A549 treated with dexamethasone at 1 μM for 4 hours (cell line): ENCODE results near the gene IL2RG. TPM values are rescaled to one million over a fixed set of nuclear protein-coding genes. Genes with fewer than 3 reads are reported as not detected.

ENCODE experiments used
- total RNA-seq: library from RNA; stranded (reverse); fragments of 200-300 nt; extraction: Qiagen RNA extraction; gene quantifications from 5 replicates; pipeline ENCODE4 v1.2.3, GENCODE V29; 2022

IL2RG gene
- 0.06 to 0.25 TPM (median 0.16 TPM) in 5 replicates for total RNA-seq

GRCh38 chrX:71111141-71111843, at the start of gene IL2RG:
TSS of gene IL2RG (minus strand) at chrX:71111577. CDS start at chrX:71111539, 38 bp downstream.

GRCh38 chrX:71144651-71145050, 33.3 kb upstream of the IL2RG start, which contains the start of gene NLGN3:
TSS of gene NLGN3 (plus strand) at chrX:71144841. CDS start at chrX:71147750, 2,909 bp downstream.

DNA sequence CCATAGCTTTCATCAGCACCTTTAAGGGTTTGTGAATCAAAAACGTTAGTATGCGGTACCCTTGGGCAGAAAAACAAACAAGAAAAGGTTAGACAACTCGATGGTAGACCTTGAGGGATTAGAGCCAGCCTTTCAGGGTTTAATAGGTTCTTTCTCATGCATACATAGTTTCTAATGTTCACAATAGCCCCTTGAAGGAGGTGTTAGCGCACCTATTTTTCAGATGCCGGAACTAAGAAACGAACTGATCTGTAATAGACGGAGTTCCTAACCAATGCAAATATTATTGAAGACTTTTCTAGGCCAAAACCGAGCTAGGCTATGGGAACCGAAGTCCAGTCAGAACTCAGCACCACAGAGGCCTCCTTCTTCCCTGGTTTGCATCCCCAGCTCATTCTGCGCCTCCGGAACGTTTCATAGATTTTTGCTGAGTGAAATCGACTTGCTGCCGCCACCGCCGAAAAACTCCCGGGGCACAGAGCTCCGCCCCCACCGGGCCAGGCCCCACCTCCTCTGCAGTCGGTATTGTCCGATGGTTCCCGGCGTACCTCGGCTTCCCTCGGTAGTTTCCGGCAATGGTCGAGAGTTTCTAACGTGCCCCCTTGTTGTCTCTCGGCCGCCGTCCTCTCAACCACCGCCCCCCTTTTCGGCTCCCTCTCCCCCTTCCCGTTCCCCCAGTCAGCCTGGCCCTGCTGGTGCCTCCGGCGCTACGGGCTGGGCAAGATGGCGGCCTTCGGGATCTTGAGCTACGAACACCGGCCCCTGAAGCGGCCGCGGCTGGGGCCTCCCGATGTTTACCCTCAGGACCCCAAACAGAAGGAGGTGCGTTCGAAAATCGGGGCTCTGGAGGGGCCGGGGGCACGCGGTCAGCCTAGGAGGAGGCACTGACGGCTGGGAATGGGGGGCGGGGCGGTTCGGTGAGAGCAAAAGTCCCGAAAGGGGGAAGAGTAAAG, 6.9 kb upstream of the IL2RG start, which contains the start of gene MED12:
TSS of gene MED12 (plus strand) at position 565 of the 953 bp plus-strand sequence. CDS start at position 724, 159 bp downstream.

DNA sequence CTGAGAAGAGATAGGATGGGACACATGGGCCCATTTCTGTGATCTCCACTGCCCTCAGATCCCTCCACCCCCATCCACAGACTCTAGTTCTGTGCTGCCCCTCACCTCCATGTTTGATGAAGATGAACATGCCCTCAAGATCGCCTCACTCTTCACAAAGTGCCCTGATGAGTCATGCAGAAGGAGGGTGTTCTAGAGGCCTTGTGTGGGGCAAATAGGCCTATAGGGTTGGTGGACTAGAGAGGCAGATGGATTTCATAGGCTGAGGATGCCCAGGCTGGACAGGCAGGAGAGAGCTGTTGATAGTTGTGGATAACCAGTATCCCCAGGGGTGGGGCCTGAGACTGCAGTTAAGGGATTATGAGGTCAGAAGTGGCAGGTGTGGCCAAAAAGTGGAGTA, 5.0 kb downstream of the IL2RG start, which contains the start of gene CXorf65:
TSS of gene CXorf65 (minus strand) at position 314 of the 400 bp plus-strand sequence. CDS start at position 130, 184 bp downstream.

GRCh38 chrX:71095555-71095980, 15.8 kb downstream of the IL2RG start, which contains the start of gene FOXO4:
TSS of gene FOXO4 (plus strand) at chrX:71095851. CDS start at chrX:71096529, 678 bp downstream.

DNA sequence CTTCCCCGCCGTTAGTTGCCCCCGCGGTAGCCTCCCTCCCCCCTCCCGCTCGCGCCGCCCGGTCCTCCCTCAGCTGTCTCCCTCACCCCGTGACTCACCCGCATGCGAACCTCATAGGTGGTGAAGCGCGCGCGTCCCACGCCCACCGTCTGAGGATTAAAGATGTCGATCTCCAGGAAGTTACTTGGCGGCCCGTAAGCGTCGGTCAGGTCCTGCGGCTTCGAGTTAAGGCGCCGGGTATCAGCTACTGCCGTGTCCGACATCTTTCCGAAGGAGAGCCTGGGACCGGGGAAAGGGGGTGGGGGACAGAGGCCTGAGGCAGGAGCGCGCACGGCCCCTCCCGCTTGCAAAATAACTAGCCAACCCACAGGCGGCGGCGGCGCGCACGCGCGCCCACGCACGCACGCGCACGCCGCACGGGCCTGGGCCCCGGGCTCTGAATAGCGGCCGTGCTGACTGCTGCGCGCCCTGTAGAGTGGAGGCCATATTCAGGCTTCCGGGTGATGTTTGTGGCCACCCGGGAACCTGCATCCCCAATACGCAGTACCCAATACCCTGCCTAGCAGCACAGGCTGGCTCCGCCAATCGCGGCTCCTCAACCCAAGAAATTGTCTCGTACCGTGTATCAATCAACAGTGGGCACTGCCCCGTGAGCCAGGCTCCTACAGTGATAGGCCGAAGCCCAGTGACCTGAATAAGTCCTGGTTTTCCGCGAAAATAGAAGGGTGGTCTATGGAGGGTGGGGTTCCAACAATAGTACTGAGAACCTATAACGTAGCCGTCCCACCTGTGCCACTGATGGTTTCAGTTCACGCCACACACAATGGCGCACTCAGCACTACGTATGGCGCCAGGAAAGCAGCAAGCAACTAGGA, 43.1 kb downstream of the IL2RG start, which contains the start of gene SNX12:
TSS of gene SNX12 (minus strand) at position 291 of the 875 bp plus-strand sequence. CDS start at position 263, 28 bp downstream.

Other genes with a start within 250 kb of the IL2RG start
- not detected in 5 replicates for gene TEX11, start 202.9 kb downstream of the IL2RG start, total RNA-seq
- gene SLC7A3, start 180.5 kb downstream of the IL2RG start, total RNA-seq = 0.04 to 0.09 TPM in 2 of 5 replicates, not detected in the others
- gene SNX12, start 43.2 kb downstream of the IL2RG start, total RNA-seq = 72.3 to 83.0 TPM (median 76.9 TPM) in 5 replicates
- 1.1 to 1.7 TPM (median 1.4 TPM) in 5 replicates for gene FOXO4, start 15.7 kb downstream of the IL2RG start, total RNA-seq
- not detected in 5 replicates for gene CXorf65, start 4.8 kb downstream of the IL2RG start, total RNA-seq
- gene MED12, start 7.0 kb upstream of the IL2RG start, total RNA-seq = 7.5 to 13.5 TPM (median 12.5 TPM) in 5 replicates
- 0.70 to 1.5 TPM (median 1.0 TPM) in 5 replicates for gene NLGN3, start 33.3 kb upstream of the IL2RG start, total RNA-seq
- gene GJB1, start 111.6 kb upstream of the IL2RG start, total RNA-seq = 0.05 to 0.08 TPM (median 0.06 TPM) in 3 of 5 replicates, not detected in the others
- gene ZMYM3, start 142.6 kb upstream of the IL2RG start, total RNA-seq = 10.6 to 14.5 TPM (median 12.9 TPM) in 5 replicates
- gene NONO, start 172.1 kb upstream of the IL2RG start, total RNA-seq = 299 to 478 TPM (median 464 TPM) in 5 replicates
- 0.48 to 1.1 TPM (median 0.94 TPM) in 5 replicates for gene ITGB1BP2, start 190.2 kb upstream of the IL2RG start, total RNA-seq